MCF 10A (cell line): ENCODE data around the gene IGF1R. TPM values are rescaled to one million over a fixed set of nuclear protein-coding genes. Genes with fewer than 3 reads are reported as not detected.

Experiments used
- BruUV-seq: library from RNA; stranded (reverse); fragments of 400-500 nt; replicated peaks from 2 replicates; lab custom pipeline; 2021; lab: Mats Ljungman, UMichigan
- CTCF ChIA-PET: fragments of 300-600 bp; sonication (Branson Sonifier 250); formaldehyde crosslinking; extraction: SDS; loops from one replicate; lab custom pipeline; 2021; ENCODE audit warnings: antibody characterized with exemption, inconsistent platforms; lab: Yijun Ruan, JAX
- POLR2A ChIA-PET: fragments of 300-600, 350-650 bp; sonication (Branson Sonifier 250); formaldehyde crosslinking; extraction: SDS; loops from one replicate; lab custom pipeline; 2020; ENCODE audit warnings: antibody characterized with exemption, inconsistent platforms; lab: Yijun Ruan, JAX
- DNase-seq: peaks from one replicate; pipeline ENCODE4 v3.0.0-alpha.2; 2018; ENCODE audit not compliant: unreplicated experiment
- H3K27ac Mint-ChIP-seq: one replicate; pipeline ENCODE4 v1.8.0; 2022; ENCODE audit warnings: mild to moderate bottlenecking, low read depth, mixed read lengths; ENCODE audit not compliant: unreplicated experiment
- H3K27me3 Mint-ChIP-seq: one replicate; pipeline ENCODE4 v1.8.0; 2022; ENCODE audit warnings: mixed read lengths; ENCODE audit not compliant: insufficient read depth, unreplicated experiment
- H3K36me3 Mint-ChIP-seq: one replicate; pipeline ENCODE4 v1.8.0; 2022; ENCODE audit warnings: mild to moderate bottlenecking, moderate library complexity, mixed read lengths; ENCODE audit not compliant: insufficient read depth, unreplicated experiment
- H3K4me1 Mint-ChIP-seq: one replicate; pipeline ENCODE4 v1.8.0; 2022; ENCODE audit warnings: mixed read lengths; ENCODE audit not compliant: insufficient read depth, unreplicated experiment
- H3K4me3 Mint-ChIP-seq: one replicate; pipeline ENCODE4 v1.8.0; 2022; ENCODE audit warnings: mild to moderate bottlenecking, moderate library complexity, mixed read lengths; ENCODE audit not compliant: unreplicated experiment
- H3K9me3 Mint-ChIP-seq: one replicate; pipeline ENCODE4 v1.8.0; 2022; ENCODE audit warnings: mixed read lengths; ENCODE audit not compliant: unreplicated experiment
- CTCF ChIP-seq: fragments of 200-600 bp; IDR thresholded peaks from one replicate; pipeline ENCODE4 v1.8.0; 2022; ENCODE audit warnings: antibody characterized with exemption, mild to moderate bottlenecking; ENCODE audit not compliant: unreplicated experiment
- intact Hi-C: fragments of 100-400 bp; cut with micrococcal nuclease; formaldehyde crosslinking; loops from 2 replicates; pipeline ENCODE4 v1.14.1; 2022
- total RNA-seq: library from RNA; stranded (reverse); gene quantifications from 2 replicates; pipeline ENCODE4 v1.2.3, GENCODE V29; 2022

IGF1R gene
- total RNA-seq, 1 experiment from 2014 or later: 53.3 TPM

DNA sequence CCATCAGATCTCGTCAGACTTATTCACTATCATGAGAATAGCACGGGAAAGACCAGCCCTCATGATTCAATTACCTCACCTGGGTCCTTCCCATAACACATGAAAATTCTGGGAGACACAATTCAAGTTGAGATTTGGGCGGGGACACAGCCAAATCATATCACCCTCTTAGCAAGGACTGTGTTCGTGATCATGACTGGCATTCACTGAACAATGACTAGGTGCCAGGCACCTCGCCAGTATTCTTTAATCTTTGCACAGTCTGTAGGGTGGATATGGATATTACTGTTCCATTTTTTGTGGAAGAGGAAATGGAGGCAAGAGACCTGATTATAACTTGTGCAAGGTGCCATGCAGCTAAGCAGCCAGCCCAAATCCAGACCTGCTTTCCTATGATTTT is 77.5 kb downstream of the IGF1R start:
- Mint-ChIP-seq H3K9me3 (no peaks in the 10 kb centered on the region), H3K36me3 (peaks cover 4% of the 10 kb centered on the region), H3K27me3 (no peaks in the 10 kb centered on the region), H3K4me3 (no peak overlapping the region), H3K27ac (no peak overlapping the region), H3K4me1 (peaks cover 5% of the 10 kb centered on the region)
- TF ChIP-seq CTCF: no peak
- no TSS peak for BruUV-seq
- CTCF ChIA-PET: interaction anchor here (1.0 to 1.1 kb wide), 2 partner anchors 11 to 53 kb away, joined by 3 to 4 read pairs; no protein-coding TSS in a partner anchor
- no peak for DNase-seq
- POLR2A ChIA-PET: interaction anchor here (0.7 to 1.5 kb wide), 2 partner anchors 42 to 636 kb away, joined by 4 to 6 read pairs; no protein-coding TSS in a partner anchor
- intact Hi-C loops: no loop called here

- no TSS peak for BruUV-seq
- DNase-seq: peak; percentile 77
- Mint-ChIP-seq H3K27ac (peak overlapping the region; percentile 92), H3K4me3 (peak overlapping the region; percentile 50), H3K27me3 (no peaks in the 10 kb centered on the region), H3K4me1 (peaks cover 5% of the 10 kb centered on the region), H3K9me3 (no peaks in the 10 kb centered on the region), H3K36me3 (no peaks in the 10 kb centered on the region)
- no peak for TF ChIP-seq CTCF
- ChIA-PET CTCF (no interaction called here), POLR2A (interaction anchor here (0.6 to 1.5 kb wide), 2 partner anchors 13 to 43 kb away, joined by 3 to 6 read pairs; no protein-coding TSS in a partner anchor)
- intact Hi-C loops: no loop called here
These were observed 79.0 kb downstream of the IGF1R start for GRCh38 chr15:98727115-98728040.

DNA sequence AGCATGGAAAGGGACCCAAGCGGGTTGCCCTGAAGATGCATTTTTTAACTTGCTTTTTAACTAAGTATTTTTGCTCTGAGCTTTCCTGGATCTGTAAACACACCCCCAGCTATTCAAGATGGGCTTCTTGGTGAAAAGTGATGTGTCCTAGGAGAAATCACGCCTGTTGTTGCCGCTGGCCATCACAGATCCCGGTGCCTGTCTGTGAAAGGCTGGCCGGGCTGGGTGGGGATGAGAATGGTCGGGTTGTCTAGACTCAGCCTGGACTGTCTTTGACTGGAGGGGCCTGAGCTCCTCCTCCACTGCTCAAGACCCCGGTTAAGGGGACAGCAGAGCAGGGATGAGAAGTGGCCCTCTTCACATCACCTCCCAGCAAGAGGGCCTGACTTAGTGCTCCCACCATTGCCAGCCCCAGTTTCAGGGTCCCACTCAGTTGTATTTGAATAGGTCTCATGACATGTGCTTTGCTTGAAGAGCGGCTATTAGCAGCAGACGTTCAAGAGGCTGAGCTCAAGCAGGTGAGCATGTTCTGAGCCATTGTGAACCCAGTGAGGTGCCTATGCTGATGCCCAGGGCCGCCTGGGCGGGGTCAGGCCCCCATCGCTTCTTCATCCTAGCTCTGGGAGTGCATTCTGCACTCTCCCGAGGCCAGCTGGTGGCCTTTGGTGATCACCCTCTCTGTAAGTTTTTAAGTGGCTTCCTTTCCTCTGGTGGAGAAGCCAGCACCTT is 79.9 kb downstream of the IGF1R start:
- H3K4me3 Mint-ChIP-seq: no peak overlapping the region
- ChIA-PET CTCF (interaction anchor here (1.1 kb wide), 1 partner anchor 17 kb away, joined by 3 read pairs; no protein-coding TSS in a partner anchor), POLR2A (interaction anchor here (0.7 to 1.2 kb wide), 5 partner anchors 19 to 138 kb away, joined by 3 to 5 read pairs (median 4); no protein-coding TSS in a partner anchor)
- peaks cover 5% of the 10 kb centered on the region for H3K4me1 Mint-ChIP-seq
- TF ChIP-seq CTCF: no peak
- no peaks in the 10 kb centered on the region for H3K27me3 Mint-ChIP-seq
- intact Hi-C loops: no loop called here
- H3K27ac Mint-ChIP-seq: peak overlapping the region; percentile 92
- H3K9me3 Mint-ChIP-seq: no peaks in the 10 kb centered on the region
- no TSS peak for BruUV-seq
- no peaks in the 10 kb centered on the region for H3K36me3 Mint-ChIP-seq
- DNase-seq: no peak
